Type B pancreatic cell (in vitro differentiated cells): Measurements from ENCODE around the gene SPTB. TPM values are rescaled to one million over a fixed set of nuclear protein-coding genes. Genes with fewer than 3 reads are reported as not detected.

Experiments used
- DNase-seq: peaks from one replicate; pipeline ENCODE4 v3.0.0; 2021; ENCODE audit warnings: mixed read lengths; ENCODE audit not compliant: unreplicated experiment; ENCODE audit errors: extremely low spot score
- H3K27ac Mint-ChIP-seq: 2 replicates; pipeline ENCODE4 v1.8.0; 2021; ENCODE audit warnings: mild to moderate bottlenecking, mixed read lengths
- H3K27me3 Mint-ChIP-seq: 2 replicates; pipeline ENCODE4 v1.8.0; 2021; ENCODE audit warnings: mixed read lengths
- H3K36me3 Mint-ChIP-seq: 2 replicates; pipeline ENCODE4 v1.8.0; 2021; ENCODE audit warnings: mixed read lengths
- H3K4me1 Mint-ChIP-seq: one replicate; pipeline ENCODE4 v1.8.0; 2021; ENCODE audit warnings: mixed read lengths; ENCODE audit not compliant: unreplicated experiment
- H3K4me3 Mint-ChIP-seq: 2 replicates; pipeline ENCODE4 v1.8.0; 2021; ENCODE audit warnings: mild to moderate bottlenecking, mixed read lengths
- H3K9me3 Mint-ChIP-seq: 2 replicates; pipeline ENCODE4 v1.8.0; 2021; ENCODE audit warnings: mixed read lengths
- total RNA-seq: library from RNA; stranded (reverse); gene quantifications from 2 replicates; pipeline ENCODE4 v1.2.1, GENCODE V29; 2021; ENCODE audit warnings: low replicate concordance
- TF ChIP-seq, protein P1 (sequence below): fragments of 200-600 bp; sonication (generic); conservative IDR thresholded peaks from 2 replicates; pipeline ENCODE4 v1.5.0; 2021; ENCODE audit warnings: antibody characterized with exemption, mild to moderate bottlenecking

The SPTB gene
- total RNA-seq, 1 donor from 2014 or later: 3.8 TPM

DNA sequence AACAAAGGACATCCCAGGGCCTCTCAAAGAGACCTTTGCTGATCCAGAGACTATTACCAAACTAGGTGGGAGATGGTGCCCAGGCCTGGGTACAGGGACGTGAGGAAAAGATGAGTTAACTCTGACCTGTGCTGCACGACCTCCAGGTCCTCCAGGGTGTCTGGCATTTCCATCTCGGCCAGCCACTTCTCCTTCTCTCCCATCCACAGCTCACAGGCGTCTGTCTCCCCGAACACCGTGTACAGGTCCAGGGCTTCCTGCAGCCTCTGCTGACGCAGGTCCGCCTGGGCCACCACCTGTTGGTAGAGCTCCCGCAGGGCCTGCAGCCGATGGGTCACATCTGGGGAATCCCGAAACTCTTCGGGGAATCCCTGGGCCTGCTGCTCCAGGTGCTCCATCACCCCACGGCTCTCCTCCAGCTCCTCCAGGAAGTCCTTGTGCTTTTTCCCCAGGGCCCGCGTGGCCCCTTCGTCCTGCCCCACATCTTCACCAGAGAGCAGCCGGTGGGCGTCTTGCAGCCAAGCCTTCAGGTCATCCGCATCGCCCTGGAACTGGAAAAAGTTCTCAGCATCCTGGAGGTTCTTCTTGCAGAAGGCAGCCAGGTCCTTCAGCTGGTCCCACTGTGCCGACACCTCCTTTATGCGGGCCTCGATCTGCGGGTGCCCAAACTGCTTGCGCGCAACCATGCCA lies 86.7 kb downstream of the SPTB start:
- DNase-seq: no peak
- H3K27me3 Mint-ChIP-seq: no peaks in the 10 kb centered on the region
- no peaks in the 10 kb centered on the region for H3K9me3 Mint-ChIP-seq
- H3K36me3 Mint-ChIP-seq: no peaks in the 10 kb centered on the region
- TF ChIP-seq, protein P1, sequence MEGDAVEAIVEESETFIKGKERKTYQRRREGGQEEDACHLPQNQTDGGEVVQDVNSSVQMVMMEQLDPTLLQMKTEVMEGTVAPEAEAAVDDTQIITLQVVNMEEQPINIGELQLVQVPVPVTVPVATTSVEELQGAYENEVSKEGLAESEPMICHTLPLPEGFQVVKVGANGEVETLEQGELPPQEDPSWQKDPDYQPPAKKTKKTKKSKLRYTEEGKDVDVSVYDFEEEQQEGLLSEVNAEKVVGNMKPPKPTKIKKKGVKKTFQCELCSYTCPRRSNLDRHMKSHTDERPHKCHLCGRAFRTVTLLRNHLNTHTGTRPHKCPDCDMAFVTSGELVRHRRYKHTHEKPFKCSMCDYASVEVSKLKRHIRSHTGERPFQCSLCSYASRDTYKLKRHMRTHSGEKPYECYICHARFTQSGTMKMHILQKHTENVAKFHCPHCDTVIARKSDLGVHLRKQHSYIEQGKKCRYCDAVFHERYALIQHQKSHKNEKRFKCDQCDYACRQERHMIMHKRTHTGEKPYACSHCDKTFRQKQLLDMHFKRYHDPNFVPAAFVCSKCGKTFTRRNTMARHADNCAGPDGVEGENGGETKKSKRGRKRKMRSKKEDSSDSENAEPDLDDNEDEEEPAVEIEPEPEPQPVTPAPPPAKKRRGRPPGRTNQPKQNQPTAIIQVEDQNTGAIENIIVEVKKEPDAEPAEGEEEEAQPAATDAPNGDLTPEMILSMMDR: no peak
- H3K4me1 Mint-ChIP-seq: peaks cover 13% of the 10 kb centered on the region
- no peak overlapping the region for H3K27ac Mint-ChIP-seq
- H3K4me3 Mint-ChIP-seq: no peak overlapping the region

DNA sequence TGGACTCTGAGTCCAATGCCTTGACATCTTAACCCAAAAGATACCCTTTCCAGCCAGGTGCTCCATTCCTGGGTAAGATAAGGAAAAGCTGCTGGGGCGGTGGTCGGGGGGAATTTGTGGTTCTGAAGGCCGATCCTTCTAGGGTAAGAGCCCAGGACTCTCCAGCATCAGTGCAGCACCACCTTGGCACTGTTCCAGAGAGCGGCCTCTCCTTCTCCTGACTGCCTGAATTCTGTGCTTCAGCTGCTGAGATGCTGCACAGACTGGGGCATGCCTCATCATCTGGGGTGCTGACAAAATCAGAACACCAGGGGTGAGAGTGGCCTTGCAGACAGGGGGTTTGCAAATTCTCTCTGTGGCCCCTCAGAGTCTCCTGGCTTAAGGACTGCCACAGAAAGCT lies 87.5 kb downstream of the SPTB start:
- no peak for DNase-seq
- H3K4me3 Mint-ChIP-seq: no peak overlapping the region
- TF ChIP-seq, protein P1: no peak
- H3K36me3 Mint-ChIP-seq: no peaks in the 10 kb centered on the region
- no peaks in the 10 kb centered on the region for H3K27me3 Mint-ChIP-seq
- no peaks in the 10 kb centered on the region for H3K9me3 Mint-ChIP-seq
- H3K27ac Mint-ChIP-seq: no peak overlapping the region
- peaks cover 13% of the 10 kb centered on the region for H3K4me1 Mint-ChIP-seq

DNA sequence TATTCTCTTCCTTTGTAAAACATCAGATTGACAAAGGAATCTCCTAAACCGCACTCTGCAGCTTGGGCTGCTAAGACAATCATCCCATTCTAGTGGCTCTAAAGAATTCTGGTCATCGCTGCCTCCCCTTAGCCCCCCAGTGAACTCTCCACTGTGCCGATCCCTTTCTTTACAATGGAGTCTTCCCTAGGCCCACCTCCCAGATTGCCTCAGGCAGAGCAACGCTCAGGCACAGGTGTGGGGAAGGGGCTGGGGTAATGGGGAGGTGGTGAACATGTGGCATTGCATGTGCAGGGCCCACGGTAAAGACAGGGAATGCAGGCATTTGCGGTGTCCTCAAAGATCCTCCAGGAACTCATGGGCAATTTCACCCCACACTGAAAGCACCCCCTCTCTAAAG lies 89.2 kb downstream of the SPTB start:
- Mint-ChIP-seq H3K36me3 (no peaks in the 10 kb centered on the region), H3K4me3 (no peak overlapping the region), H3K4me1 (peaks cover 13% of the 10 kb centered on the region), H3K27me3 (no peaks in the 10 kb centered on the region), H3K27ac (no peak overlapping the region), H3K9me3 (no peaks in the 10 kb centered on the region)
- TF ChIP-seq, protein P1: no peak
- no peak for DNase-seq

DNA sequence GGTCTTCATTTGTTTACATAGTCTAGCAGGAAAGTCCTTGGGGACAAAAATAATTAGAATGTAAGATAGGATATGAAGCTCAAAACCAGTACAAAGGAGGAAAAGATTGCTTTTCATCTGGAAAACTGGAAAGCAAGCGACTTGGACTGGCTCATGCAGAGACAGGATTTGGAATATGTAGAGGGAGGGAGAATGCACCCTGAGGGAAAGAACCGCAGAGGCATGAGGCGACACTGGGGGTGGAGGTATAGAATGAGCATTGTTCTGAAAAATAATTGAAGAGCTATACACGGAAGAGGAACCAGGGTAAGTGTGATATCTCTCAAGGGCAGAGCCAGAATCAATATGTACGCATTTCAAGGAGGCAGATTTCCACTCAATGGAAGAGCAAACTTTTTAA lies 90.0 kb downstream of the SPTB start:
- no peak for DNase-seq
- H3K27me3 Mint-ChIP-seq: no peaks in the 10 kb centered on the region
- TF ChIP-seq, protein P1: no peak
- no peaks in the 10 kb centered on the region for H3K36me3 Mint-ChIP-seq
- no peak overlapping the region for H3K27ac Mint-ChIP-seq
- H3K9me3 Mint-ChIP-seq: no peaks in the 10 kb centered on the region
- peaks cover 13% of the 10 kb centered on the region for H3K4me1 Mint-ChIP-seq
- H3K4me3 Mint-ChIP-seq: no peak overlapping the region

DNA sequence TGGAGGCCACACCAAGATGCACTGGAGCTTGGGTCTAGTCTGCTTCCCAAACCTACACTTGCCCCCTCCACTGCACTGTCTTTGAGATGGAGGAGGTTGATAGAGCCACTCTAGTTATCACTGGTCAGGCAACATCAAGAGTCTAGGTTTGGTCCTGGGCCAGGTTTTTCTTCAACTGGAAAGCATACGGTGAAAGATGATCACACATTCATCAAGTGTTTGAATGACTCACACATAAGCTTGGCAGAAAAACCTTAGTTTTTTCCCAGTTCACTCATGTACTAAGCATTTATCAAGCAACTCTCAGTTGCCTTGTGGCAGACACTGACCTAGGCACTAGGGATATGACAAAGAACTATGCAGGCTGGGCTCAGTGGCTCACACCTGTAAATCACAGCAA lies 91.0 kb downstream of the SPTB start:
- Mint-ChIP-seq H3K27me3 (no peaks in the 10 kb centered on the region), H3K4me3 (no peak overlapping the region), H3K4me1 (peaks cover 13% of the 10 kb centered on the region), H3K36me3 (no peaks in the 10 kb centered on the region), H3K9me3 (no peaks in the 10 kb centered on the region), H3K27ac (no peak overlapping the region)
- DNase-seq: no peak
- TF ChIP-seq, protein P1: no peak
